SK-N-SH (cell line): ENCODE measurements around the gene PLSCR1. TPM values are rescaled to one million over a fixed set of nuclear protein-coding genes. Genes with fewer than 3 reads are reported as not detected.

Source experiments
- CTCF ChIA-PET: fragments of 300-600, 350-600 bp; formaldehyde crosslinking; extraction: SDS; loops from one replicate; lab custom pipeline; 2021; lab: Yijun Ruan, JAX
- POLR2A ChIA-PET: fragments of 350-600 bp; sonication (Branson Sonifier 250); formaldehyde crosslinking; extraction: SDS; loops from one replicate; lab custom pipeline; 2020; ENCODE audit warnings: antibody characterized with exemption, inconsistent platforms; lab: Yijun Ruan, JAX
- DNase-seq: peaks from one replicate; pipeline ENCODE4 v3.0.0; 2012
- H2AFZ ChIP-seq: fragments of 200-600 bp; sonication (generic); 2 replicates; pipeline ENCODE4 v1.8.1; 2016; ENCODE audit warnings: antibody characterized with exemption, mild to moderate bottlenecking, low read depth
- H3F3A ChIP-seq: fragments of 200-600 bp; sonication (generic); replicated peaks from 2 replicates; pipeline ENCODE3; 2016; ENCODE audit warnings: antibody characterized with exemption, mild to moderate bottlenecking; ENCODE audit not compliant: insufficient read depth
- H3K27ac ChIP-seq, 2 experiments: fragments of 200-500 bp in 1 of 2; fragments of 200-600 bp in 1 of 2; sonication (Bioruptor generic) in 1 of 2; sonication (generic), shearing (Covaris generic) in 1 of 2; 2 replicates each; pipeline versions ENCODE4 v1.5.1 to v1.6.1; 2014 to 2016; ENCODE audit warnings: low read depth in 2 of 2, inconsistent platforms in 1 of 2, low read length in 1 of 2, mild to moderate bottlenecking in 1 of 2, mixed read lengths in 1 of 2
- H3K27me3 ChIP-seq: fragments of 200-600 bp; sonication (generic), shearing (Covaris generic); 2 replicates; pipeline ENCODE4 v1.6.1; 2016; ENCODE audit warnings: mixed run types; ENCODE audit not compliant: insufficient read depth
- H3K36me3 ChIP-seq, 2 experiments: fragments of 200-500 bp in 1 of 2; fragments of 200-600 bp in 1 of 2; sonication (Bioruptor generic) in 1 of 2; sonication (generic) in 1 of 2; replicated peaks in 1 of 2; 2 replicates each; pipeline versions ENCODE3 to v1.5.1; 2014 to 2016; ENCODE audit warnings: low read length in 1 of 2, mild to moderate bottlenecking in 1 of 2; ENCODE audit not compliant: insufficient read depth in 2 of 2, control insufficient read depth in 1 of 2
- H3K4me1 ChIP-seq, 2 experiments: fragments of 200-500 bp in 1 of 2; fragments of 200-600 bp in 1 of 2; sonication (Bioruptor generic) in 1 of 2; sonication (generic), shearing (Covaris generic) in 1 of 2; 2 replicates each; pipeline versions ENCODE4 v1.5.1 to v1.6.1; 2014 to 2016; ENCODE audit warnings: low read depth in 1 of 2, low read length in 1 of 2, mixed run types in 1 of 2; ENCODE audit not compliant: insufficient read depth in 2 of 2, control insufficient read depth in 1 of 2
- H3K4me2 ChIP-seq: fragments of 200-600 bp; sonication (generic), shearing (Covaris generic); 2 replicates; pipeline ENCODE4 v1.6.1; 2017; ENCODE audit warnings: mixed run types
- H3K4me3 ChIP-seq, 2 experiments: fragments of 200-500 bp in 1 of 2; fragments of 200-600 bp in 1 of 2; sonication (Bioruptor generic) in 1 of 2; sonication (generic), shearing (Covaris generic) in 1 of 2; 2 replicates each; pipeline versions ENCODE4 v1.5.1 to v1.8.1; 2014 to 2016; ENCODE audit warnings: low read depth in 2 of 2, inconsistent platforms in 1 of 2, low read length in 1 of 2, mild to moderate bottlenecking in 1 of 2, mixed read lengths in 1 of 2, moderate library complexity in 1 of 2
- H3K79me2 ChIP-seq: fragments of 200-600 bp; sonication (generic); 2 replicates; pipeline ENCODE4 v1.8.1; 2017; ENCODE audit warnings: mild to moderate bottlenecking; ENCODE audit not compliant: insufficient read depth
- H3K9ac ChIP-seq: fragments of 200-600 bp; sonication (generic); 2 replicates; pipeline ENCODE4 v1.6.1; 2017; ENCODE audit warnings: mixed run types
- H3K9me2 ChIP-seq: fragments of 200-600 bp; sonication (generic); 2 replicates; pipeline ENCODE4 v1.6.1; 2017; ENCODE audit warnings: mixed run types
- H3K9me3 ChIP-seq: fragments of 200-600 bp; sonication (generic); 2 replicates; pipeline ENCODE4 v1.6.1; 2017; ENCODE audit warnings: mixed run types, mild to moderate bottlenecking, moderate library complexity
- H4K20me1 ChIP-seq: fragments of 200-600 bp; sonication (generic); 2 replicates; pipeline ENCODE4 v1.6.1; 2017; ENCODE audit warnings: mild to moderate bottlenecking, mixed run types; ENCODE audit not compliant: insufficient read depth
- ELF1 ChIP-seq: IDR thresholded peaks from 2 replicates; pipeline ENCODE4 v1.4.0; 2012
- EP300 ChIP-seq, 2 experiments: IDR thresholded peaks; 2 replicates each; pipeline versions ENCODE4 v1.4.0 to v1.6.1; 2012; ENCODE audit warnings: borderline replicate concordance in 1 of 2, low read depth in 1 of 2, low read length in 1 of 2
- EZH2phosphoT487 ChIP-seq: fragments of 200-600 bp; sonication (generic); IDR thresholded peaks from 2 replicates; pipeline ENCODE4 v1.6.1; 2017; ENCODE audit warnings: low read depth, mixed run types, mild to moderate bottlenecking, antibody characterized with exemption, moderate library complexity, borderline replicate concordance
- GABPA ChIP-seq: IDR thresholded peaks from 2 replicates; pipeline ENCODE4 v1.4.0; 2012; ENCODE audit warnings: low read depth, mild to moderate bottlenecking
- GATA2 ChIP-seq: sonication (generic); formaldehyde crosslinking; IDR thresholded peaks from 2 replicates; pipeline ENCODE4 v1.5.0; 2020; ENCODE audit warnings: mild to moderate bottlenecking, missing genetic modification reagents
- JUND ChIP-seq: IDR thresholded peaks from 2 replicates; pipeline ENCODE4 v1.4.0; 2012
- MEF2A ChIP-seq: IDR thresholded peaks from 2 replicates; pipeline ENCODE4 v1.4.0; 2012; ENCODE audit warnings: low read depth, borderline replicate concordance
- MXI1 ChIP-seq: IDR thresholded peaks from 2 replicates; pipeline ENCODE4 v1.6.1; 2012; ENCODE audit warnings: mild to moderate bottlenecking, low read depth, low read length, improper control_type of control experiment
- NFIC ChIP-seq: IDR thresholded peaks from 2 replicates; pipeline ENCODE4 v1.4.0; 2012; ENCODE audit warnings: borderline replicate concordance
- NRF1 ChIP-seq: IDR thresholded peaks from 2 replicates; pipeline ENCODE4 v1.6.1; 2012; ENCODE audit warnings: low read depth, mild to moderate bottlenecking, low read length
- POLR2AphosphoS5 ChIP-seq: IDR thresholded peaks from 2 replicates; pipeline ENCODE4 v1.6.1; 2012; ENCODE audit warnings: low read depth, low read length
- RAD21 ChIP-seq: IDR thresholded peaks from 2 replicates; pipeline ENCODE4 v1.6.1; 2012; ENCODE audit warnings: mild to moderate bottlenecking, low read length
- RCOR1 ChIP-seq: fragments of 150-350 bp; IDR thresholded peaks from 2 replicates; pipeline ENCODE4 v1.6.1; 2017; ENCODE audit warnings: antibody characterized with exemption, low read length
- RFX5 ChIP-seq: IDR thresholded peaks from 2 replicates; pipeline ENCODE4 v1.6.1; 2012; ENCODE audit warnings: mild to moderate bottlenecking, improper control_type of control experiment, low read length
- TAF1 ChIP-seq: IDR thresholded peaks from 2 replicates; pipeline ENCODE4 v1.6.1; 2012; ENCODE audit warnings: low read depth, mild to moderate bottlenecking, low read length, moderate library complexity, borderline replicate concordance
- TCF12 ChIP-seq: IDR thresholded peaks from 2 replicates; pipeline ENCODE4 v1.4.0; 2012
- TEAD4 ChIP-seq: IDR thresholded peaks from 2 replicates; pipeline ENCODE4 v1.4.0; 2012; ENCODE audit warnings: mild to moderate bottlenecking, borderline replicate concordance; ENCODE audit not compliant: insufficient read depth
- WGBS: methylation state at CpG from one replicate; pipeline ENCODE4 v1.1.6; 2017; ENCODE audit warnings: low lambda C conversion rate; 5-methylcytosine and 5-hydroxymethylcytosine counted together
- polyA plus RNA-seq, 3 experiments: library from polyadenylated mRNA; depleted of rRNA; stranded (reverse); fragments of >200 nt; gene quantifications; 2 replicates each; pipeline ENCODE4 v1.2.3, GENCODE V29; 2012
- TF ChIP-seq, protein P1 (sequence below): fragments of 200-600 bp; sonication (generic); IDR thresholded peaks from 2 replicates; pipeline ENCODE4 v1.6.1; 2017; ENCODE audit warnings: antibody characterized with exemption, mild to moderate bottlenecking, moderate library complexity
- TF ChIP-seq, protein P2 (sequence below): IDR thresholded peaks from 2 replicates; pipeline ENCODE4 v1.6.1; 2012; ENCODE audit warnings: mild to moderate bottlenecking, low read depth, low read length, moderate library complexity
- TF ChIP-seq, protein P3 (sequence below): fragments of 150-350 bp; IDR thresholded peaks from 2 replicates; pipeline ENCODE4 v1.6.1; 2016; ENCODE audit warnings: mild to moderate bottlenecking, low read depth, low read length
- TF ChIP-seq, protein P4 (sequence below): IDR thresholded peaks from 2 replicates; pipeline ENCODE4 v1.4.0; 2012; ENCODE audit warnings: low read depth, borderline replicate concordance

PLSCR1 gene
- polyA plus RNA-seq, 1 of the 3 experiments (the other 2 are of a cell fraction) = 10.9 TPM

DNA sequence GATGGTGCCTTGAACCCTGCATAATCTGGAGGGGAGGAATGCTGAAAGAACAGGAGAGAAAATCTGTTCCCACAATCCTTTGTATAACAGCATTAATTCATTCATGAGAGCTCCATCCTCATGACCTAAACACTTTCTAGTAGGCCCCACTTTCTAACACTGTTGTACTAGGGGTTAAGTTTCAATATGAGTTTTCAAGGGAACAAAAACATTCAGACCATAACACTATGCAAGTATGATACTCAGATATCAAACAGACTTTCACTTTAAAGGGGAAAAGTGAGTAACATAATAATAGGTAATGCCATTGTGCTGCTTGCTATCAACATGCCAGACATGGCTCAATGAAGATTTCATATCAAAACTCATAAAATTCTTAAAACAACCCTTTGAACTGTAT lies 42.7 kb downstream of the PLSCR1 start:
- Histone ChIP-seq H3K79me2 (no peaks in the 10 kb centered on the region), H3K27ac (no peak overlapping the region), H2AFZ (no peak overlapping the region), H3K4me3 (no peak overlapping the region), H3F3A (peaks cover 28% of the 10 kb centered on the region), H3K4me2 (no peak overlapping the region), H3K4me1 (peaks cover 0 to 27% of the 10 kb centered on the region in 2 experiments; a peak in 1 of 4 replicates), H4K20me1 (no peaks in the 10 kb centered on the region), H3K36me3 (no peaks in the 10 kb centered on the region), H3K9me2 (no peaks in the 10 kb centered on the region), H3K27me3 (no peaks in the 10 kb centered on the region), H3K9ac (no peak overlapping the region), H3K9me3 (no peaks in the 10 kb centered on the region)
- no peak for TF ChIP-seq TEAD4
- TF ChIP-seq JUND = no peak
- no peak for TF ChIP-seq NFIC
- TF ChIP-seq ELF1 = no peak
- TF ChIP-seq, protein P1, sequence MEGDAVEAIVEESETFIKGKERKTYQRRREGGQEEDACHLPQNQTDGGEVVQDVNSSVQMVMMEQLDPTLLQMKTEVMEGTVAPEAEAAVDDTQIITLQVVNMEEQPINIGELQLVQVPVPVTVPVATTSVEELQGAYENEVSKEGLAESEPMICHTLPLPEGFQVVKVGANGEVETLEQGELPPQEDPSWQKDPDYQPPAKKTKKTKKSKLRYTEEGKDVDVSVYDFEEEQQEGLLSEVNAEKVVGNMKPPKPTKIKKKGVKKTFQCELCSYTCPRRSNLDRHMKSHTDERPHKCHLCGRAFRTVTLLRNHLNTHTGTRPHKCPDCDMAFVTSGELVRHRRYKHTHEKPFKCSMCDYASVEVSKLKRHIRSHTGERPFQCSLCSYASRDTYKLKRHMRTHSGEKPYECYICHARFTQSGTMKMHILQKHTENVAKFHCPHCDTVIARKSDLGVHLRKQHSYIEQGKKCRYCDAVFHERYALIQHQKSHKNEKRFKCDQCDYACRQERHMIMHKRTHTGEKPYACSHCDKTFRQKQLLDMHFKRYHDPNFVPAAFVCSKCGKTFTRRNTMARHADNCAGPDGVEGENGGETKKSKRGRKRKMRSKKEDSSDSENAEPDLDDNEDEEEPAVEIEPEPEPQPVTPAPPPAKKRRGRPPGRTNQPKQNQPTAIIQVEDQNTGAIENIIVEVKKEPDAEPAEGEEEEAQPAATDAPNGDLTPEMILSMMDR = no peak
- TF ChIP-seq, protein P2, sequence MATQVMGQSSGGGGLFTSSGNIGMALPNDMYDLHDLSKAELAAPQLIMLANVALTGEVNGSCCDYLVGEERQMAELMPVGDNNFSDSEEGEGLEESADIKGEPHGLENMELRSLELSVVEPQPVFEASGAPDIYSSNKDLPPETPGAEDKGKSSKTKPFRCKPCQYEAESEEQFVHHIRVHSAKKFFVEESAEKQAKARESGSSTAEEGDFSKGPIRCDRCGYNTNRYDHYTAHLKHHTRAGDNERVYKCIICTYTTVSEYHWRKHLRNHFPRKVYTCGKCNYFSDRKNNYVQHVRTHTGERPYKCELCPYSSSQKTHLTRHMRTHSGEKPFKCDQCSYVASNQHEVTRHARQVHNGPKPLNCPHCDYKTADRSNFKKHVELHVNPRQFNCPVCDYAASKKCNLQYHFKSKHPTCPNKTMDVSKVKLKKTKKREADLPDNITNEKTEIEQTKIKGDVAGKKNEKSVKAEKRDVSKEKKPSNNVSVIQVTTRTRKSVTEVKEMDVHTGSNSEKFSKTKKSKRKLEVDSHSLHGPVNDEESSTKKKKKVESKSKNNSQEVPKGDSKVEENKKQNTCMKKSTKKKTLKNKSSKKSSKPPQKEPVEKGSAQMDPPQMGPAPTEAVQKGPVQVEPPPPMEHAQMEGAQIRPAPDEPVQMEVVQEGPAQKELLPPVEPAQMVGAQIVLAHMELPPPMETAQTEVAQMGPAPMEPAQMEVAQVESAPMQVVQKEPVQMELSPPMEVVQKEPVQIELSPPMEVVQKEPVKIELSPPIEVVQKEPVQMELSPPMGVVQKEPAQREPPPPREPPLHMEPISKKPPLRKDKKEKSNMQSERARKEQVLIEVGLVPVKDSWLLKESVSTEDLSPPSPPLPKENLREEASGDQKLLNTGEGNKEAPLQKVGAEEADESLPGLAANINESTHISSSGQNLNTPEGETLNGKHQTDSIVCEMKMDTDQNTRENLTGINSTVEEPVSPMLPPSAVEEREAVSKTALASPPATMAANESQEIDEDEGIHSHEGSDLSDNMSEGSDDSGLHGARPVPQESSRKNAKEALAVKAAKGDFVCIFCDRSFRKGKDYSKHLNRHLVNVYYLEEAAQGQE = no peak
- no peak for TF ChIP-seq TAF1
- no peak for TF ChIP-seq TCF12
- no peak for TF ChIP-seq RAD21
- no peak for TF ChIP-seq EP300 (IDR thresholded peaks at IDR 0.05; ENCODE audit: borderline replicate concordance in 1 of 2, low read depth in 1 of 2, low read length in 1 of 2)
- TF ChIP-seq RFX5 = no peak
- DNase-seq = no peak
- POLR2A ChIA-PET = no interaction called here
- CTCF ChIA-PET = no interaction called here

DNA sequence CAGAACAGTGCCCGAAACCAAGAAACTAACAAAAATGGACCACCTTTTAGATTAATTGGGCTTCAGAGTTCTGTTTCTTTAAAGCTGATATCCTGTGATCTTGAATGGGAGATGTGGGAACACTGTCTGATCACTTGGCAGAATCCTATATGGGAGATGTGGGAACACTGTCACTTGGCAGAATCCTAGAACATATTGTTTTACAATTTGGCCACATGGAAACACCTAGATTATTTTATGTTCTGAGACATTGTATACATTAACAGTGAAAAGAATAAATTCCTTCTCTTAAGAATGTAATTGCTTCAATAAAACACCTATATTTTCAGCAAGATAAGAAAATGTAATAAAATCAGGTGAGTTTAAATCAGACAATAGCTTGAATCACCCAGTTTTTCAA lies 44.7 kb downstream of the PLSCR1 start:
- H3K36me3 ChIP-seq = no peaks in the 10 kb centered on the region
- H3F3A ChIP-seq = peaks cover 17% of the 10 kb centered on the region
- H3K27ac ChIP-seq = no peak overlapping the region
- no peak overlapping the region for H3K4me2 ChIP-seq
- H3K4me3 ChIP-seq = no peak overlapping the region
- H2AFZ ChIP-seq = no peak overlapping the region
- no peaks in the 10 kb centered on the region for H4K20me1 ChIP-seq
- no peak for DNase-seq
- peaks cover 0 to 16% of the 10 kb centered on the region in 2 experiments; a peak in 1 of 4 replicates for H3K4me1 ChIP-seq
- ChIA-PET CTCF (interaction anchor here (0.9 kb wide), 1 partner anchor 13 kb away, joined by 3 read pairs; no protein-coding TSS in a partner anchor), POLR2A (no interaction called here)
- no peaks in the 10 kb centered on the region for H3K9me3 ChIP-seq
- no peaks in the 10 kb centered on the region for H3K79me2 ChIP-seq
- no peaks in the 10 kb centered on the region for H3K27me3 ChIP-seq
- WGBS = 38% methylated on average over 1 of the region's 1 CpG
- H3K9ac ChIP-seq = no peak overlapping the region
- H3K9me2 ChIP-seq = no peaks in the 10 kb centered on the region
- TF ChIP-seq RFX5 = no peak
- no peak for TF ChIP-seq GATA2 (CRISPR knock-in tag)
- no peak for TF ChIP-seq POLR2AphosphoS5
- TF ChIP-seq, protein P3, sequence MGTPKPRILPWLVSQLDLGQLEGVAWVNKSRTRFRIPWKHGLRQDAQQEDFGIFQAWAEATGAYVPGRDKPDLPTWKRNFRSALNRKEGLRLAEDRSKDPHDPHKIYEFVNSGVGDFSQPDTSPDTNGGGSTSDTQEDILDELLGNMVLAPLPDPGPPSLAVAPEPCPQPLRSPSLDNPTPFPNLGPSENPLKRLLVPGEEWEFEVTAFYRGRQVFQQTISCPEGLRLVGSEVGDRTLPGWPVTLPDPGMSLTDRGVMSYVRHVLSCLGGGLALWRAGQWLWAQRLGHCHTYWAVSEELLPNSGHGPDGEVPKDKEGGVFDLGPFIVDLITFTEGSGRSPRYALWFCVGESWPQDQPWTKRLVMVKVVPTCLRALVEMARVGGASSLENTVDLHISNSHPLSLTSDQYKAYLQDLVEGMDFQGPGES = no peak
- TF ChIP-seq GABPA = no peak
- TF ChIP-seq, protein P4, sequence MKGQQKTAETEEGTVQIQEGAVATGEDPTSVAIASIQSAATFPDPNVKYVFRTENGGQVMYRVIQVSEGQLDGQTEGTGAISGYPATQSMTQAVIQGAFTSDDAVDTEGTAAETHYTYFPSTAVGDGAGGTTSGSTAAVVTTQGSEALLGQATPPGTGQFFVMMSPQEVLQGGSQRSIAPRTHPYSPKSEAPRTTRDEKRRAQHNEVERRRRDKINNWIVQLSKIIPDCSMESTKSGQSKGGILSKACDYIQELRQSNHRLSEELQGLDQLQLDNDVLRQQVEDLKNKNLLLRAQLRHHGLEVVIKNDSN = no peak
- no peak for TF ChIP-seq MEF2A
- no peak for TF ChIP-seq NRF1
- no peak for TF ChIP-seq MXI1
- TF ChIP-seq RCOR1 = no peak
- no peak for TF ChIP-seq EZH2phosphoT487
